ENCODE data around the gene ZP1. TPM values are rescaled to one million over a fixed set of nuclear protein-coding genes. Genes with fewer than 3 reads are reported as not detected.

Gene ZP1
- total and polyA plus RNA-seq, 2 of the 4 experiments (the other 2 are of a cell fraction): 0.18 to 1.6 TPM

DNA sequence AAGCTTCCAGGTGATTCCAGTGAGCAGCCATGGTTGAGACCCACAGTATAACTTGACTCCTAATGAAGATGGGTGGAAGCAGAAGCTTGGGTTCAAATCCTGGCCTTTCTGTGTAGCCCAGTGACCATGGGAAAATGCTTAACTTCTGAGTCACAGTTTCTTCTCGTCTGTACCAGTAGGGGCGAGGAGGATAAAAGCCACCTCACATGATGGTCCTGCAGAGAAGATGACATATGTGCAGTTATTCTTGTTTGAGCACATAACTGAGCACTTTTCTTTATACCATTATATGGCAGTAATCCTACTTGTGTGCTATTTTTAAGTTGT lies 51.6 kb downstream of the ZP1 start:
- Histone ChIP-seq H3K79me1 (ENCODE audit: low read depth in 1 of 2, low read length in 2 of 2) (peaks cover 23 to 60% of the 10 kb centered on the region in 2 experiments), H3K9me3 (ENCODE audit: control insufficient read depth, insufficient read depth, low read length) (no peaks in the 10 kb centered on the region), H2BK120ac (ENCODE audit: low read depth, low read length) (no peak overlapping the region), H3K4me3 (ENCODE audit: insufficient read depth, low read depth, low read length) (no peak overlapping the region), H3K18ac (ENCODE audit: low read depth, low read length) (no peak overlapping the region), H3K4me1 (ENCODE audit: control insufficient read depth, insufficient read depth, low read length) (peaks cover 9% of the 10 kb centered on the region), H2BK5ac (ENCODE audit: low read depth, low read length, poor library complexity, severe bottlenecking) (no peak overlapping the region), H3K27ac (ENCODE audit: insufficient read depth, low read length) (no peak overlapping the region), H3K9me1 (ENCODE audit: insufficient read depth, low read length) (peaks cover 14% of the 10 kb centered on the region; the same call in 1 of the 2 replicates), H3K9ac (ENCODE audit: low read depth, low read length) (no peak overlapping the region), H2AK5ac (ENCODE audit: low read depth, low read length) (no peak overlapping the region), H2AFZ (replicated peaks; ENCODE audit: low read length, poor library complexity) (no peak overlapping the region), H3K23ac (ENCODE audit: low read depth, low read length) (no peak overlapping the region), H4K20me1 (ENCODE audit: insufficient read depth, low read length) (peaks cover 14% of the 10 kb centered on the region), H4K8ac (ENCODE audit: low read depth in 2 of 2, low read length in 2 of 2) (no peak overlapping the region), H3K27me3 (ENCODE audit: control insufficient read depth, insufficient read depth, low read length) (no peaks in the 10 kb centered on the region), H2AK9ac (replicated peaks; ENCODE audit: low read depth, low read length, poor library complexity) (peak overlapping the region; percentile 68), H4K5ac (ENCODE audit: low read depth, low read length) (no peak overlapping the region), H3K4ac (ENCODE audit: low read depth, low read length) (no peak overlapping the region), H3K14ac (replicated peaks; ENCODE audit: low read depth, low read length) (peak overlapping the region; percentile 10; the same call in 1 of the 2 replicates), H4K91ac (ENCODE audit: insufficient read depth, low read depth, low read length) (no peak overlapping the region), H2BK20ac (ENCODE audit: low read depth, low read length) (no peak overlapping the region), H3K4me2 (ENCODE audit: low read depth, low read length) (no peak overlapping the region), H3K56ac (ENCODE audit: extremely low read depth, insufficient read depth, low read length) (no peak overlapping the region), H3K36me3 (ENCODE audit: control insufficient read depth, insufficient read depth, low read length) (peaks cover 26% of the 10 kb centered on the region), H2BK15ac (ENCODE audit: low read depth, low read length) (no peak overlapping the region)
- no CpG with 5 or more reads among the region's 2 CpGs for WGBS, 2 experiments (ENCODE audit: extremely low coverage in 2 of 2, insufficient read length in 1 of 2)
- in situ Hi-C loops (cut with MboI; ENCODE audit: low sequenced_read_pairs) (loop anchor here (25.0 kb wide), 1 partner anchor 1332 kb away; no protein-coding TSS in a partner anchor), dilution Hi-C loops (cut with HindIII; ENCODE audit: low sequenced_read_pairs, unreplicated experiment) (no loop called here), intact Hi-C loops (cut with micrococcal nuclease) (no loop called here)
- CTCF ChIA-PET: interaction anchor here (0.6 kb wide), 1 partner anchor 215 kb away, joined by 3 read pairs; no protein-coding TSS in a partner anchor
- TF ChIP-seq ELK1 (IDR thresholded peaks at IDR 0.05; ENCODE audit: borderline replicate concordance, low read depth, low read length): no peak
- no peak for TF ChIP-seq FOS (IDR thresholded peaks at IDR 0.05; ENCODE audit: low read depth, low read length)
- TF ChIP-seq CEBPB (IDR thresholded peaks at IDR 0.05; ENCODE audit: low read depth, low read length): no peak
- TF ChIP-seq CHD1 (IDR thresholded peaks at IDR 0.05; ENCODE audit: low read depth, low read length): no peak
- TF ChIP-seq MAZ (IDR thresholded peaks at IDR 0.05; ENCODE audit: borderline replicate concordance, low read depth, low read length): no peak
- no peak for TF ChIP-seq USF2 (IDR thresholded peaks at IDR 0.05; ENCODE audit: low read depth, low read length)
- no peak for TF ChIP-seq SMC3 (IDR thresholded peaks at IDR 0.05; ENCODE audit: low read depth, low read length)
- no peak for TF ChIP-seq NFE2L2 (IDR thresholded peaks at IDR 0.05; ENCODE audit: low read depth, low read length)
- no peak for TF ChIP-seq CTCF (conservative IDR thresholded peaks at IDR 0.05; ENCODE audit: low read depth, low read length)
- TF ChIP-seq RAD21 (IDR thresholded peaks at IDR 0.05; ENCODE audit: low read length): no peak
- no peak for TF ChIP-seq POLR2A (IDR thresholded peaks at IDR 0.05; ENCODE audit: low read depth, low read length)
- no peak for TF ChIP-seq RFX5 (IDR thresholded peaks at IDR 0.05; ENCODE audit: low read depth, low read length)
- no peak for TF ChIP-seq MAFK (IDR thresholded peaks at IDR 0.05; ENCODE audit: low read depth, low read length)
- TF ChIP-seq BHLHE40 (IDR thresholded peaks at IDR 0.05; ENCODE audit: low read depth, low read length): no peak
- no peak for TF ChIP-seq MXI1 (IDR thresholded peaks at IDR 0.05; ENCODE audit: borderline replicate concordance, low read depth, low read length)
- TF ChIP-seq RCOR1 (IDR thresholded peaks at IDR 0.05; ENCODE audit: insufficient replicate concordance, low read length): no peak
- no peak for ATAC-seq (ENCODE audit: low read depth)
- BruUV-seq (replicated peaks): no TSS peak
- peak; percentile 40 for DNase-seq
- POLR2A ChIA-PET (ENCODE audit: unreplicated experiment): no interaction called here
